Duodenal mucosa (tissue), 2 donors: Measurements from ENCODE around the gene COPS7A.
A peak's percentile ranks its signal among the peaks of the same experiment; 100 is the strongest.

Experiments
- H3K27ac ChIP-seq: one replicate; pipeline ENCODE4 v1.7.0; 2013; ENCODE audit warnings: low read depth, low read length
- H3K27me3 ChIP-seq, 2 donors: one replicate each; pipeline ENCODE4 v1.7.0; 2013; ENCODE audit warnings: low read length in 2 of 2, control low read depth in 1 of 2; ENCODE audit not compliant: insufficient read depth in 2 of 2, control insufficient read depth in 1 of 2
- H3K36me3 ChIP-seq, 2 donors: one replicate each; pipeline ENCODE4 v1.7.0; 2013; ENCODE audit warnings: low read length in 2 of 2, control low read depth in 1 of 2; ENCODE audit not compliant: insufficient read depth in 2 of 2, control insufficient read depth in 1 of 2
- H3K4me1 ChIP-seq, 2 donors: one replicate each; pipeline ENCODE4 v1.7.0; 2013; ENCODE audit warnings: low read length in 2 of 2, control low read depth in 1 of 2; ENCODE audit not compliant: insufficient read depth in 2 of 2, control insufficient read depth in 1 of 2
- H3K4me3 ChIP-seq, 2 donors: one replicate each; pipeline ENCODE4 v1.7.0; 2013; ENCODE audit warnings: low read length in 2 of 2, low read depth in 1 of 2
- H3K9ac ChIP-seq, 2 donors: one replicate each; pipeline ENCODE4 v1.7.0; 2013; ENCODE audit warnings: low read length in 2 of 2, low read depth in 1 of 2
- H3K9me3 ChIP-seq, 2 donors: one replicate each; pipeline ENCODE4 v1.7.0; 2013; ENCODE audit warnings: low read length in 2 of 2, control low read depth in 1 of 2; ENCODE audit not compliant: control insufficient read depth in 1 of 2

The COPS7A gene

DNA sequence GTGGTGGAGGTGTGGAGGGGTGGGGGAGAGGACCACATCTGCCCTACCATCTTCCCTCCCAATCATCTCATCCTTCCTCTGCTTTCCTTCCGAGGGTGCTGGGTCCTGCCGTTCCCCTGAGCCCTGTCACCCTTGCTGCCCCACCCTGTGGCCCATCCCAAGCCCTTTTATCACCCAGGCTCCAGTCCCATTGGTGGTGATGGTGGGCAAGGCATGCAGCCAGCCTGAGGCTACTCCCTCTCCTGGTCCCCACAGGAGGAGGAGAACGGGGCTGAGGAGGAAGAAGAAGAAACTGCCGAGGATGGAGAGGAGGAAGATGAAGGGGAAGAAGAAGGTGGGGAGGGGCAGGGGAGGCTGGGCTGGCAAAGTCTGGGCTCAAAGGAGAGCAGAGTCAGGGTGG is 45.8 kb downstream of the COPS7A start:
- H3K9me3 ChIP-seq: no peaks in the 10 kb centered on the region
- peaks cover 39 to 41% of the 10 kb centered on the region in 2 donors for H3K4me1 ChIP-seq
- peaks cover 0 to 6% of the 10 kb centered on the region in 2 donors for H3K36me3 ChIP-seq

DNA sequence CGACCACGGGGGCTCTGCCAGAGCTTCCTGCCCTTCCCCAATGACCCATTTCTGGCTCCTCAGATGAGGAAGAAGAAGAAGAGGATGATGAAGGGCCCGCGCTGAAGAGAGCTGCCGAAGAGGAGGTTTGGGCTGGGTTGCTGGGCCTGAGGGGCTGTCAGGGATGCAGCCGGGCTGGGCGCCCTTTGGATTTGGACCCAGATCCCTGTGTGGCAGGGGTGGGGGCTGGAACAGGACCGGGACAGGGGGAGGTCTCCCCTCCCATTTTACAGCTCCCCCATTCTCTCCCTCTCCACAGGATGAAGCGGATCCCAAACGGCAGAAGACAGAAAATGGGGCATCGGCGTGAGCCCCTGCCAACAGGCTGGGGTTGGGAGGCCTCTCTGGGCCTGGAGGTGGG is 46.2 kb downstream of the COPS7A start:
- Histone ChIP-seq H3K27me3 (peaks cover 9 to 16% of the 10 kb centered on the region in 2 donors), H3K9ac (no peak overlapping the region), H3K4me1 (peaks cover 36 to 37% of the 10 kb centered on the region in 2 donors), H3K27ac (no peak overlapping the region), H3K4me3 (no peak overlapping the region), H3K36me3 (peaks cover 0 to 6% of the 10 kb centered on the region in 2 donors), H3K9me3 (no peaks in the 10 kb centered on the region)

More for the DNA sequence above, 45.8 kb downstream of the COPS7A start:
- Histone ChIP-seq H3K9ac (no peak overlapping the region), H3K27me3 (peaks cover 9 to 12% of the 10 kb centered on the region in 2 donors), H3K27ac (no peak overlapping the region), H3K4me3 (no peak overlapping the region)

DNA sequence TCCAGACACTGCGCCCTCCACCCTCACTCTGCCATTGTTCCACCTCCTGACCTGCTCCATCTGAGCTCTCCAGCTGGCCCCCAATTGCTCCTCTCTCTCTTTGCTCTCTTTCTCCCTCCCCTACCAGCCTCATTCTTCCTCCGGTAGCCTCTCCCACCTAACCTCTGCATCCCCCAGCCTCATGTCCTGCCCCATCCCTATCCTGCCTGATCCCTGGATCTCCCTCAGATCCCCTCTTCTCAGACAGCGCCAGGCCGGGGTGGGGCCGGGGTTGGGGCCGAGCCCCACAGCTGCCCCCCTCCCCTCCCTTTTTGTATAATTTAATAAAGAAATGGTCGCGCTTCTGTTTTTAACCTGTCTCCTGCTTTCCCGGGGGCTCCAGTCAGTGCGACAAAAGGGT is 46.8 kb downstream of the COPS7A start:
- H3K36me3 ChIP-seq: peaks cover 0 to 6% of the 10 kb centered on the region in 2 donors
- no peaks in the 10 kb centered on the region for H3K9me3 ChIP-seq
- H3K27ac ChIP-seq: no peak overlapping the region
- H3K27me3 ChIP-seq: peaks cover 9 to 16% of the 10 kb centered on the region in 2 donors
- H3K4me1 ChIP-seq: peaks cover 31 to 32% of the 10 kb centered on the region in 2 donors
- H3K4me3 ChIP-seq: no peak overlapping the region
- H3K9ac ChIP-seq: no peak overlapping the region

DNA sequence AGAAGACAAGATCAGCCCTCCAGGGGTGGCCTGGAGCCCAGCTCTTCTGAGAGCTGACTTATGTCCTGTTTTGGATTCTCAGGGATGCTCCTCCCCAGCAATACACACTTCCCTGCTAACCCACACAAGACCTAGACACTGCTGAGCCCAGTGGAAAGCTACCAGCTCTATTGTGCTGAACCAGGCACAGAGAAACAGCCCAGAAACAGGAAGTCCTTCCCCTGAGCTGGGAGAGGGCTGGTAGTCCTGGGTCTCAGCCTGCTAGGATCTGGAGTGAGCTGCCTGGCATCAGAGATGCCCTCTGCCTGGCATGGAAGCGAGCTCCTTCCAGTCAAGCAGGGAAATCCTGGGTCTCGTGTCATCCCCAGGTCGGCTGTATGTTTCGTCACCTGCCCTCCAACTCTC is 47.2 kb downstream of the COPS7A start:
- no peak overlapping the region for H3K9ac ChIP-seq
- peaks cover 28% of the 10 kb centered on the region in 2 donors for H3K4me1 ChIP-seq
- H3K36me3 ChIP-seq: peaks cover 0 to 6% of the 10 kb centered on the region in 2 donors
- H3K4me3 ChIP-seq: peak overlapping the region in 1 of 2 donors; percentile 3
- peaks cover 9 to 16% of the 10 kb centered on the region in 2 donors for H3K27me3 ChIP-seq
- H3K27ac ChIP-seq: no peak overlapping the region
- no peaks in the 10 kb centered on the region for H3K9me3 ChIP-seq

DNA sequence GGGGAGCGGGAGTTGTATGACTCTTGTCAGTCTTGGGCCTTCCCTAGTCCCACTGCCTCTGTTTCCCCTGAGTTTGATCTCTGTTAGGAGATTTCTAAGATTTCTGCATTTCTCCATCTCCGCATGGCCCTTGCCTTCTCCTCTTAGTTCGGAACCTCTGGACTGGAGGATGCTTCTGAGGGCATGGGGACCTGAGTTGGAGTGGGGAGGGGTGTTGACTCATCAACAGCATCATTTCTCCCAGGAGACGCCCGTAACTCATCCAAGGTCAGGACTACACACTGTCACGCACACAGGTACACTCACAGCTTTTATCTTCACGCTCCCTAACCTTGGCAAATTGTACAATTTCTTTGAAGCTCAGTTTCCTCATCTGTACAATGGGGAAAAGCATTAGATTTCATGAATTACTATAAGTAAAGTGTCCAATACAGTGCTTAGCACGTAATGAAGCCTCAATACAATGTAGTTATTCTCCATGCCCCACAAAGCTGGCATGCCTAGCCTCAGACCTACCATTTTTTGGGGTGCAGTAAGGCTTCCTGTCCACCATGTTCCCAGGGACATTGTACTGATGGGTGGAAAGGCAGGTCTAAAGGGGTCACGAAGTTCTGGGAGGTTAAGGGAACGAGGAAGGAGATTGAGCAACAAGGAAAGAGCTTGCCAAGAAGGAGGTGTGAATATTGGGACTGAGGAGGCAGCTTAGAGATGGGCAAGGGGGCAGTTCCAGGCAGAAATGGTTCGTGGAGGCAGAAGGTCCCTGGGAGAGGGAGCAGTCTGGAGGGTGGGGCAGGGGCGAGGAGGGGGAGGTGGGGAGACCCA is 47.9 kb downstream of the COPS7A start:
- Histone ChIP-seq H3K27ac (no peak overlapping the region), H3K4me3 (no peak overlapping the region), H3K9me3 (no peaks in the 10 kb centered on the region), H3K27me3 (peaks cover 9 to 16% of the 10 kb centered on the region in 2 donors), H3K4me1 (peaks cover 28% of the 10 kb centered on the region in 2 donors), H3K36me3 (peaks cover 0 to 6% of the 10 kb centered on the region in 2 donors), H3K9ac (peak overlapping the region in 1 of 2 donors; percentile 18)

DNA sequence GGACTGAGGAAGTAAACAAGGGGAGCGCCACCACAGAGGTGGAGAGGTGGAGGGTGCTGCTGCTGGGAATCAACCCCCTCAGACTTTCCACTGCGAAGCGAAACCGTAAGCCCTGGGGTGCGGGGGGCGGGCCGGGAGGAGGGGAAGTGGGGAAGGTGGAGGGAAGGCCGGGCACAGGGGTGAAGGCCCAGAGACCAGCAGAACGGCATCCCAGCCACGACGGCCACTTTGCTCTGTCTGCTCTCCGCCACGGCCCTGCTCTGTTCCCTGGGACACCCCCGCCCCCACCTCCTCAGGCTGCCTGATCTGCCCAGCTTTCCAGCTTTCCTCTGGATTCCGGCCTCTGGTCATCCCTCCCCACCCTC is 48.5 kb downstream of the COPS7A start, which contains the start of gene LAG3:
Gene LAG3 (plus strand): TSS at position 190 of the 365 bp plus-strand sequence. CDS start 333 bp downstream, outside the sequence.
- peak within 1 kb of the TSS; percentile 6 to 51 for H3K4me3 ChIP-seq
- H3K36me3 ChIP-seq: peaks cover 0 to 6% of the 10 kb centered on the region in 2 donors
- H3K27me3 ChIP-seq: peaks cover 9 to 16% of the 10 kb centered on the region in 2 donors
- no peaks in the 10 kb centered on the region for H3K9me3 ChIP-seq
- no peak within 1 kb of the TSS for H3K27ac ChIP-seq
- H3K9ac ChIP-seq: peak within 1 kb of the TSS in 1 of 2 donors; percentile 51
- peaks cover 28% of the 10 kb centered on the region in 2 donors for H3K4me1 ChIP-seq

DNA sequence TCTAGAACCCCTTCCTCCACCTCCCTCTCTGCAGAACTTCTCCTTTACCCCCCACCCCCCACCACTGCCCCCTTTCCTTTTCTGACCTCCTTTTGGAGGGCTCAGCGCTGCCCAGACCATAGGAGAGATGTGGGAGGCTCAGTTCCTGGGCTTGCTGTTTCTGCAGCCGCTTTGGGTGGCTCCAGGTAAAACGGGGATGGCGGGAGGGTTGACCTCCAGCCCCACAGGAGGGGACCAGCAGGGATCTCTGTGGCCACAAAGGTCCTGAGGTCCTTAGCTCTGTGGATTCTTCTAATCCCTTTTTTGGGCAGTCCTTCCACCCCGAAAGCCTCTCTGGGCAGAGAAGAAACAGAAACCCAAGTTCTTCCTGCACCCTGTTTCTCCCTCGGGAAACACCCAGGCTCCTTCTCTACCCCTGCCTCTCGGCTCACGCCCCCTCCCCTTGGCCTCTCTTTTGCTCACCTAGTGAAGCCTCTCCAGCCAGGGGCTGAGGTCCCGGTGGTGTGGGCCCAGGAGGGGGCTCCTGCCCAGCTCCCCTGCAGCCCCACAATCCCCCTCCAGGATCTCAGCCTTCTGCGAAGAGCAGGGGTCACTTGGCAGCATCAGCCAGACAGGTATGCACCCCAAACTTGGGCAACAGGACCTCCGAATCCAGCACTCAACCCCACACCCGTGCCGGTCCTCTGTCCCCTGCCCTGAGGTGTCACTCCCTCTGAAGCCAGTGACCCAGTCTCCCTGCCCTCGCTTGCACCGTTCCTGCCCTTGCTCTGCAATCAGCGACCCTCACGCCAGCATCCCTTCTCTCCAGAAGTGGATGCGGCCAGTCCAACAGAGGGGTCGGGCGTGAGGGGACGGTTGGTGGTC is 49.1 kb downstream of the COPS7A start:
- H3K27me3 ChIP-seq: peaks cover 9 to 16% of the 10 kb centered on the region in 2 donors
- H3K4me3 ChIP-seq: peak overlapping the region; percentile 6 to 51
- no peak overlapping the region for H3K27ac ChIP-seq
- H3K9me3 ChIP-seq: no peaks in the 10 kb centered on the region
- peaks cover 0 to 6% of the 10 kb centered on the region in 2 donors for H3K36me3 ChIP-seq
- peaks cover 22 to 23% of the 10 kb centered on the region in 2 donors for H3K4me1 ChIP-seq
- peak overlapping the region in 1 of 2 donors; percentile 51 for H3K9ac ChIP-seq

DNA sequence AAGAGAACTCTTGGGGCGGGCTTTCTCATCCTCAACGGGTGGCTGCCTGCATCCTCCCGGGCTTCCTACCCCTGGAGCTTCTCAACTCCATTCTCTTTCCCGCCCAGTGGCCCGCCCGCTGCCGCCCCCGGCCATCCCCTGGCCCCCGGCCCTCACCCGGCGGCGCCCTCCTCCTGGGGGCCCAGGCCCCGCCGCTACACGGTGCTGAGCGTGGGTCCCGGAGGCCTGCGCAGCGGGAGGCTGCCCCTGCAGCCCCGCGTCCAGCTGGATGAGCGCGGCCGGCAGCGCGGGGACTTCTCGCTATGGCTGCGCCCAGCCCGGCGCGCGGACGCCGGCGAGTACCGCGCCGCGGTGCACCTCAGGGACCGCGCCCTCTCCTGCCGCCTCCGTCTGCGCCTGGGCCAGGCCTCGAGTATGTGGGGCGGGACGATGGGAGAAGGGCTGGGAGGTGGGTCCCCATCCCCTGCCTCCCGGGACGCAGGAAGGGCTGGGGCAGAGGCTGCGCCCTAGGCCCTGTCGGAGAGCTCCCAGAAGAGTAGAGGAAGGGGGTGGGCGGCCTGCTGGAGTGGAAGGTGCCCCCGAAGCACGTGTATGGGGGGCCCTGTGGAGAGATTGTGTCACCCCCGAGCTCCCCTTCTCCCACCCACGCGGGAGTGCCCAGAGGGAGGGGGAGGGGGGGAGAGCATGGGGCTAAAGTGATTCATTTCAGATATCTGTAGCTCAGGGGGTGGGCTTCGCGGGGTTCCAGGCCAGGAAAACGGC is 49.9 kb downstream of the COPS7A start:
- Histone ChIP-seq H3K9me3 (no peaks in the 10 kb centered on the region), H3K27ac (no peak overlapping the region), H3K4me1 (peaks cover 22 to 23% of the 10 kb centered on the region in 2 donors), H3K36me3 (peaks cover 0 to 6% of the 10 kb centered on the region in 2 donors), H3K27me3 (peaks cover 9 to 16% of the 10 kb centered on the region in 2 donors), H3K4me3 (peak overlapping the region; percentile 15 to 51), H3K9ac (peak overlapping the region; percentile 38 to 40)

DNA sequence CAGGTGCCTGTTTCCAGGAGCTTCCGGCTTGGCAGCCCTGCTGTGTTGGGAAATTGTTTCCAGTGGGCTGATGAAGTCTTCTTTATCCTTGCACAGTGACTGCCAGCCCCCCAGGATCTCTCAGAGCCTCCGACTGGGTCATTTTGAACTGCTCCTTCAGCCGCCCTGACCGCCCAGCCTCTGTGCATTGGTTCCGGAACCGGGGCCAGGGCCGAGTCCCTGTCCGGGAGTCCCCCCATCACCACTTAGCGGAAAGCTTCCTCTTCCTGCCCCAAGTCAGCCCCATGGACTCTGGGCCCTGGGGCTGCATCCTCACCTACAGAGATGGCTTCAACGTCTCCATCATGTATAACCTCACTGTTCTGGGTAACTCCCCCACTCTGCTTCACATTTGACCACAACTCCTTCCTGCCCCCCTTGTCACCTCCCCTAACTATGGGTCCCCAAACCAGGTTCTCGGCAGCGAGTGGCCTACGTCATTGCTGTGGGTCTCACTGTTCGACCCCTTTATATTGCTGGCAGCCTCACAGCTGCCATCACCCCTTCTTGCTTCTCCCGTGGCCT is 50.7 kb downstream of the COPS7A start:
- Histone ChIP-seq H3K27ac (no peak overlapping the region), H3K9me3 (no peaks in the 10 kb centered on the region), H3K4me1 (peaks cover 23 to 26% of the 10 kb centered on the region in 2 donors), H3K4me3 (peak overlapping the region; percentile 15 to 36), H3K9ac (peak overlapping the region in 1 of 2 donors; percentile 40), H3K27me3 (peaks cover 9 to 16% of the 10 kb centered on the region in 2 donors), H3K36me3 (peaks cover 0 to 3% of the 10 kb centered on the region in 2 donors)
